GM23338 (cell line): ENCODE measurements around the gene SLC25A47.

Experiments
- CREB1 ChIP-seq: fragments of 250-450 bp; sonication (Bioruptor Pico); IDR thresholded peaks from 2 replicates; pipeline ENCODE4 v1.5.0; 2020; ENCODE audit warnings: low read depth, mild to moderate bottlenecking, moderate library complexity
- EZH2 ChIP-seq: fragments of 200-600 bp; sonication (generic); IDR thresholded peaks from one replicate; pipeline ENCODE4 v1.8.0; 2017; ENCODE audit warnings: antibody characterized with exemption, mild to moderate bottlenecking, low read depth; ENCODE audit not compliant: unreplicated experiment
- EZH2phosphoT487 ChIP-seq: fragments of 200-600 bp; sonication (generic); IDR thresholded peaks from one replicate; pipeline ENCODE4 v1.8.1; 2018; ENCODE audit warnings: antibody characterized with exemption; ENCODE audit not compliant: unreplicated experiment
- JUNB ChIP-seq: IDR thresholded peaks from one replicate; pipeline ENCODE4 v1.6.1; 2016; ENCODE audit warnings: antibody characterized with exemption; ENCODE audit not compliant: unreplicated experiment
- POLR2AphosphoS5 ChIP-seq: IDR thresholded peaks from 2 replicates; pipeline ENCODE4 v1.6.1; 2016; ENCODE audit warnings: antibody characterized with exemption, low read depth
- STAT1 ChIP-seq: IDR thresholded peaks from one replicate; pipeline ENCODE4 v1.6.1; 2016; ENCODE audit warnings: antibody characterized with exemption; ENCODE audit not compliant: unreplicated experiment
- ZNF114 ChIP-seq: fragments of 250-450 bp; sonication (Bioruptor Pico); IDR thresholded peaks from 2 replicates; pipeline ENCODE4 v1.5.0; 2020; ENCODE audit warnings: mild to moderate bottlenecking, moderate library complexity
- TF ChIP-seq, protein P1 (sequence below), 2 experiments: fragments of 200-600 bp in 1 of 2; sonication (generic) in 1 of 2; conservative IDR thresholded peaks; 2 replicates each; pipeline versions ENCODE4 v1.5.1 to v1.6.1; 2016 to 2017; ENCODE audit warnings: antibody characterized with exemption in 2 of 2, low read depth in 2 of 2, mild to moderate bottlenecking in 2 of 2, moderate library complexity in 1 of 2
- TF ChIP-seq, protein P2 (sequence below): IDR thresholded peaks from one replicate; pipeline ENCODE4 v1.6.1; 2018; ENCODE audit warnings: antibody characterized with exemption; ENCODE audit not compliant: unreplicated experiment
- TF ChIP-seq, protein P3 (sequence below): IDR thresholded peaks from 2 replicates; pipeline ENCODE4 v1.6.1; 2016; ENCODE audit warnings: antibody characterized with exemption

DNA sequence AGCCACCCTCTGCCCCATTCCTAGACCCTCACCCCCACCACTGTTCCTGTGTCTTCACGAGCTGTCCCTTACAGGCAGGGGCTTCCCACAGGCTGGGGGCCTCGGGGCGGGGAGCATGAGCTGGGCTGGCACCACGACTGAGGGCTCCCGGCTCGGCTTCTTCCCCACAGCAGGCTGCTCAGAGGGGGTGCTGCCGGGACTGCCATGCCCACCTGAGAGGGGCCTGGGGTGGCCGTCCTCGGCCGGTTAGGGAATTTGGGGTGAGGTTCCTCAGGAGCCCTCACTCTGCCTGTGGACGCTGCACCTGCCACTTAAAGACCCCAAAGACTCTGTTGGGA is 6.8 kb downstream of the SLC25A47 start:
- TF ChIP-seq, protein P1, sequence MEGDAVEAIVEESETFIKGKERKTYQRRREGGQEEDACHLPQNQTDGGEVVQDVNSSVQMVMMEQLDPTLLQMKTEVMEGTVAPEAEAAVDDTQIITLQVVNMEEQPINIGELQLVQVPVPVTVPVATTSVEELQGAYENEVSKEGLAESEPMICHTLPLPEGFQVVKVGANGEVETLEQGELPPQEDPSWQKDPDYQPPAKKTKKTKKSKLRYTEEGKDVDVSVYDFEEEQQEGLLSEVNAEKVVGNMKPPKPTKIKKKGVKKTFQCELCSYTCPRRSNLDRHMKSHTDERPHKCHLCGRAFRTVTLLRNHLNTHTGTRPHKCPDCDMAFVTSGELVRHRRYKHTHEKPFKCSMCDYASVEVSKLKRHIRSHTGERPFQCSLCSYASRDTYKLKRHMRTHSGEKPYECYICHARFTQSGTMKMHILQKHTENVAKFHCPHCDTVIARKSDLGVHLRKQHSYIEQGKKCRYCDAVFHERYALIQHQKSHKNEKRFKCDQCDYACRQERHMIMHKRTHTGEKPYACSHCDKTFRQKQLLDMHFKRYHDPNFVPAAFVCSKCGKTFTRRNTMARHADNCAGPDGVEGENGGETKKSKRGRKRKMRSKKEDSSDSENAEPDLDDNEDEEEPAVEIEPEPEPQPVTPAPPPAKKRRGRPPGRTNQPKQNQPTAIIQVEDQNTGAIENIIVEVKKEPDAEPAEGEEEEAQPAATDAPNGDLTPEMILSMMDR (conservative IDR thresholded peaks at IDR 0.05; ENCODE audit: low read depth in 2 of 2), result no peak
- TF ChIP-seq EZH2 (no peak), JUNB (no peak), CREB1 (CRISPR knock-in tag) (no peak), POLR2AphosphoS5 (no peak), STAT1 (no peak), EZH2phosphoT487 (no peak), ZNF114 (CRISPR knock-in tag) (no peak)
- TF ChIP-seq, protein P2, sequence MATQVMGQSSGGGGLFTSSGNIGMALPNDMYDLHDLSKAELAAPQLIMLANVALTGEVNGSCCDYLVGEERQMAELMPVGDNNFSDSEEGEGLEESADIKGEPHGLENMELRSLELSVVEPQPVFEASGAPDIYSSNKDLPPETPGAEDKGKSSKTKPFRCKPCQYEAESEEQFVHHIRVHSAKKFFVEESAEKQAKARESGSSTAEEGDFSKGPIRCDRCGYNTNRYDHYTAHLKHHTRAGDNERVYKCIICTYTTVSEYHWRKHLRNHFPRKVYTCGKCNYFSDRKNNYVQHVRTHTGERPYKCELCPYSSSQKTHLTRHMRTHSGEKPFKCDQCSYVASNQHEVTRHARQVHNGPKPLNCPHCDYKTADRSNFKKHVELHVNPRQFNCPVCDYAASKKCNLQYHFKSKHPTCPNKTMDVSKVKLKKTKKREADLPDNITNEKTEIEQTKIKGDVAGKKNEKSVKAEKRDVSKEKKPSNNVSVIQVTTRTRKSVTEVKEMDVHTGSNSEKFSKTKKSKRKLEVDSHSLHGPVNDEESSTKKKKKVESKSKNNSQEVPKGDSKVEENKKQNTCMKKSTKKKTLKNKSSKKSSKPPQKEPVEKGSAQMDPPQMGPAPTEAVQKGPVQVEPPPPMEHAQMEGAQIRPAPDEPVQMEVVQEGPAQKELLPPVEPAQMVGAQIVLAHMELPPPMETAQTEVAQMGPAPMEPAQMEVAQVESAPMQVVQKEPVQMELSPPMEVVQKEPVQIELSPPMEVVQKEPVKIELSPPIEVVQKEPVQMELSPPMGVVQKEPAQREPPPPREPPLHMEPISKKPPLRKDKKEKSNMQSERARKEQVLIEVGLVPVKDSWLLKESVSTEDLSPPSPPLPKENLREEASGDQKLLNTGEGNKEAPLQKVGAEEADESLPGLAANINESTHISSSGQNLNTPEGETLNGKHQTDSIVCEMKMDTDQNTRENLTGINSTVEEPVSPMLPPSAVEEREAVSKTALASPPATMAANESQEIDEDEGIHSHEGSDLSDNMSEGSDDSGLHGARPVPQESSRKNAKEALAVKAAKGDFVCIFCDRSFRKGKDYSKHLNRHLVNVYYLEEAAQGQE, result no peak
- TF ChIP-seq, protein P3, sequence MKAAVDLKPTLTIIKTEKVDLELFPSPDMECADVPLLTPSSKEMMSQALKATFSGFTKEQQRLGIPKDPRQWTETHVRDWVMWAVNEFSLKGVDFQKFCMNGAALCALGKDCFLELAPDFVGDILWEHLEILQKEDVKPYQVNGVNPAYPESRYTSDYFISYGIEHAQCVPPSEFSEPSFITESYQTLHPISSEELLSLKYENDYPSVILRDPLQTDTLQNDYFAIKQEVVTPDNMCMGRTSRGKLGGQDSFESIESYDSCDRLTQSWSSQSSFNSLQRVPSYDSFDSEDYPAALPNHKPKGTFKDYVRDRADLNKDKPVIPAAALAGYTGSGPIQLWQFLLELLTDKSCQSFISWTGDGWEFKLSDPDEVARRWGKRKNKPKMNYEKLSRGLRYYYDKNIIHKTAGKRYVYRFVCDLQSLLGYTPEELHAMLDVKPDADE, result no peak
